Smooth muscle cell (in vitro differentiated cells): ENCODE results near the gene CTLA4. TPM values are rescaled to one million over a fixed set of nuclear protein-coding genes. Genes with fewer than 3 reads are reported as not detected.
A peak's percentile ranks its signal among the peaks of the same experiment; 100 is the strongest.

Source experiments
- DNase-seq: peaks from one replicate; lab custom pipeline; 2025; ENCODE audit not compliant: unreplicated experiment; lab: John Stamatoyannopoulos, UW
- H2AFZ ChIP-seq: fragments of 200-600 bp; sonication (generic); 2 replicates; pipeline ENCODE4 v1.6.0; 2016; ENCODE audit warnings: antibody characterized with exemption, low read depth, mild to moderate bottlenecking
- H3F3A ChIP-seq: fragments of 200-600 bp; sonication (generic); 2 replicates; pipeline ENCODE4 v1.6.0; 2017; ENCODE audit warnings: antibody characterized with exemption, low read depth
- H3K27ac ChIP-seq: fragments of 200-600 bp; sonication (generic); 2 replicates; pipeline ENCODE4 v1.5.1; 2016; ENCODE audit warnings: low read depth, mild to moderate bottlenecking
- H3K27me3 ChIP-seq: fragments of 200-600 bp; sonication (generic); 2 replicates; pipeline ENCODE4 v1.6.1; 2016; ENCODE audit warnings: low read depth, mild to moderate bottlenecking
- H3K36me3 ChIP-seq: fragments of 200-600 bp; sonication (generic); 2 replicates; pipeline ENCODE4 v1.5.1; 2016; ENCODE audit warnings: low read depth
- H3K4me1 ChIP-seq: fragments of 200-600 bp; sonication (generic); 2 replicates; pipeline ENCODE4 v1.5.1; 2016; ENCODE audit warnings: low read depth
- H3K4me2 ChIP-seq: fragments of 200-600 bp; sonication (generic); 2 replicates; pipeline ENCODE4 v1.6.0; 2016; ENCODE audit warnings: mild to moderate bottlenecking
- H3K4me3 ChIP-seq: fragments of 200-600 bp; sonication (generic); 2 replicates; pipeline ENCODE4 v1.5.1; 2016; ENCODE audit warnings: mild to moderate bottlenecking
- H3K79me2 ChIP-seq: fragments of 200-600 bp; sonication (generic); 2 replicates; pipeline ENCODE4 v1.6.0; 2016; ENCODE audit warnings: low read depth, mild to moderate bottlenecking
- H3K9ac ChIP-seq: fragments of 200-600 bp; sonication (generic); 2 replicates; pipeline ENCODE4 v1.6.0; 2016; ENCODE audit warnings: low read depth
- H3K9me3 ChIP-seq: fragments of 200-600 bp; sonication (generic); replicated peaks from 2 replicates; pipeline ENCODE4 v1.5.1; 2016; ENCODE audit warnings: low read depth
- H4K20me1 ChIP-seq: fragments of 200-600 bp; sonication (generic); 2 replicates; pipeline ENCODE4 v1.6.0; 2016; ENCODE audit warnings: low read depth
- CTCF ChIP-seq: fragments of 200-600 bp; sonication (generic); IDR thresholded peaks from 2 replicates; pipeline ENCODE4 v1.5.1; 2017; ENCODE audit warnings: borderline replicate concordance, mild to moderate bottlenecking, antibody characterized with exemption; ENCODE audit not compliant: insufficient read depth, poor library complexity, severe bottlenecking
- whole genome bisulfite sequencing: methylation state at CpG from one replicate; pipeline ENCODE4 v1.1.7; 2016; ENCODE audit warnings: low lambda C conversion rate; 5-methylcytosine and 5-hydroxymethylcytosine counted together
- polyA plus RNA-seq: library from polyadenylated mRNA; unstranded; fragments of >200 nt; fragmentation: Nextera tagmentation; extraction: Ambion mirVana; gene quantifications from 2 replicates; pipeline ENCODE4 v1.2.1, GENCODE V29; 2016
- total RNA-seq: library from RNA; depleted of rRNA; stranded (reverse); fragments of >200 nt; gene quantifications from 2 replicates; pipeline ENCODE4 v1.2.3, GENCODE V29; 2014

CTLA4 gene
- total and polyA plus RNA-seq, 2 experiments from 2014 or later = not detected

GRCh38 chr2:203908066-203908796 is 40.7 kb downstream of the CTLA4 start:
- Histone ChIP-seq H4K20me1 (no peaks in the 10 kb centered on the region), H3K27ac (no peak overlapping the region), H3K36me3 (no peaks in the 10 kb centered on the region), H3K79me2 (no peaks in the 10 kb centered on the region), H2AFZ (no peak overlapping the region), H3K4me2 (no peak overlapping the region), H3F3A (no peaks in the 10 kb centered on the region), H3K9me3 (no peaks in the 10 kb centered on the region), H3K4me3 (no peak overlapping the region), H3K27me3 (no peaks in the 10 kb centered on the region), H3K9ac (no peak overlapping the region), H3K4me1 (no peaks in the 10 kb centered on the region)
- WGBS = 91% methylated on average over 6 of the region's 6 CpGs
- TF ChIP-seq CTCF = no peak
- DNase-seq = no peak

- H3K4me2 ChIP-seq = no peak overlapping the region
- no peak overlapping the region for H2AFZ ChIP-seq
- no peaks in the 10 kb centered on the region for H3K4me1 ChIP-seq
- H3K27ac ChIP-seq = no peak overlapping the region
- WGBS = 90% methylated on average over 3 of the region's 3 CpGs
- no peaks in the 10 kb centered on the region for H3K9me3 ChIP-seq
- TF ChIP-seq CTCF = no peak
- no peaks in the 10 kb centered on the region for H3K27me3 ChIP-seq
- no peak for DNase-seq
- no peaks in the 10 kb centered on the region for H4K20me1 ChIP-seq
- H3K9ac ChIP-seq = no peak overlapping the region
- no peak overlapping the region for H3K4me3 ChIP-seq
- H3K36me3 ChIP-seq = no peaks in the 10 kb centered on the region
- H3F3A ChIP-seq = no peaks in the 10 kb centered on the region
- H3K79me2 ChIP-seq = no peaks in the 10 kb centered on the region
Observed at GRCh38 chr2:203908797-203909185, 41.2 kb downstream of the CTLA4 start.

- Histone ChIP-seq H3K27me3 (no peaks in the 10 kb centered on the region), H3F3A (no peaks in the 10 kb centered on the region), H3K27ac (no peak overlapping the region), H3K4me2 (peak overlapping the region; percentile 56), H4K20me1 (no peaks in the 10 kb centered on the region), H3K9ac (no peak overlapping the region), H3K4me1 (no peaks in the 10 kb centered on the region), H3K36me3 (no peaks in the 10 kb centered on the region), H3K9me3 (no peaks in the 10 kb centered on the region), H3K79me2 (no peaks in the 10 kb centered on the region), H3K4me3 (peak overlapping the region; percentile 18), H2AFZ (peak overlapping the region; percentile 73)
- DNase-seq = no peak
- TF ChIP-seq CTCF = peak; percentile 63
- WGBS = 56% methylated on average over 8 of the region's 8 CpGs
Observed at GRCh38 chr2:203909261-203909967, 41.8 kb downstream of the CTLA4 start.
